ENCODE data around the gene GRIK2. TPM values are rescaled to one million over a fixed set of nuclear protein-coding genes. Genes with fewer than 3 reads are reported as not detected.

Gene GRIK2
- total RNA-seq, 1 donor from 2014 or later = 0.11 TPM

DNA sequence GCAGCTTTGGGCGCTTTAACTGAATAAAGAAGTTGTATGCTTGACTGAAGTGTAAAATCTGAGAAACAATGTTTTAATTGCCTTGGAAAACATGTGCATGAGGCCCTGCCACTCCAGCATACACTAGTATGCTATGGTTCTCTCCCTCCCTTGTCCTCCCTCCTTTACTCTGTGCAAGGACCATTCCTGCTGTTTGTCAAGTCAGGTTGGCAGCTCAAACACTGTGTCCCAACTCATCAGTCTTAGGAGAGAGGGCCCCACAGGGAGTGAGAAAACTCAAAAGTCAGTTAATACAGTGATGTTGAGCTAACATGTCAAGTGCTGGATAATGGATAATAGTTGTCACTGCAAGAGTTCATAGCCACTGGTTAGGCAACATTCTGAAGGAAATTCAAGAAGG is 543.6 kb downstream of the GRIK2 start:
- no peak overlapping the region for H3K4me3 Mint-ChIP-seq
- H3K4me1 Mint-ChIP-seq = no peaks in the 10 kb centered on the region
- ATAC-seq (ENCODE audit: low read depth) (no peak), DNase-seq (no peak)
- H3K36me3 Mint-ChIP-seq (ENCODE audit: low read depth) = no peaks in the 10 kb centered on the region
- no peaks in the 10 kb centered on the region for H3K27me3 Mint-ChIP-seq
- no peak overlapping the region for H3K27ac Mint-ChIP-seq
- POLR2A ChIA-PET = no interaction called here
- TF ChIP-seq, protein P1, sequence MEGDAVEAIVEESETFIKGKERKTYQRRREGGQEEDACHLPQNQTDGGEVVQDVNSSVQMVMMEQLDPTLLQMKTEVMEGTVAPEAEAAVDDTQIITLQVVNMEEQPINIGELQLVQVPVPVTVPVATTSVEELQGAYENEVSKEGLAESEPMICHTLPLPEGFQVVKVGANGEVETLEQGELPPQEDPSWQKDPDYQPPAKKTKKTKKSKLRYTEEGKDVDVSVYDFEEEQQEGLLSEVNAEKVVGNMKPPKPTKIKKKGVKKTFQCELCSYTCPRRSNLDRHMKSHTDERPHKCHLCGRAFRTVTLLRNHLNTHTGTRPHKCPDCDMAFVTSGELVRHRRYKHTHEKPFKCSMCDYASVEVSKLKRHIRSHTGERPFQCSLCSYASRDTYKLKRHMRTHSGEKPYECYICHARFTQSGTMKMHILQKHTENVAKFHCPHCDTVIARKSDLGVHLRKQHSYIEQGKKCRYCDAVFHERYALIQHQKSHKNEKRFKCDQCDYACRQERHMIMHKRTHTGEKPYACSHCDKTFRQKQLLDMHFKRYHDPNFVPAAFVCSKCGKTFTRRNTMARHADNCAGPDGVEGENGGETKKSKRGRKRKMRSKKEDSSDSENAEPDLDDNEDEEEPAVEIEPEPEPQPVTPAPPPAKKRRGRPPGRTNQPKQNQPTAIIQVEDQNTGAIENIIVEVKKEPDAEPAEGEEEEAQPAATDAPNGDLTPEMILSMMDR (IDR thresholded peaks at IDR 0.05) = no peak
- CTCF ChIA-PET = no interaction called here
- no peaks in the 10 kb centered on the region for H3K9me3 Mint-ChIP-seq
- intact Hi-C loops (cut with micrococcal nuclease) = no loop called here

DNA sequence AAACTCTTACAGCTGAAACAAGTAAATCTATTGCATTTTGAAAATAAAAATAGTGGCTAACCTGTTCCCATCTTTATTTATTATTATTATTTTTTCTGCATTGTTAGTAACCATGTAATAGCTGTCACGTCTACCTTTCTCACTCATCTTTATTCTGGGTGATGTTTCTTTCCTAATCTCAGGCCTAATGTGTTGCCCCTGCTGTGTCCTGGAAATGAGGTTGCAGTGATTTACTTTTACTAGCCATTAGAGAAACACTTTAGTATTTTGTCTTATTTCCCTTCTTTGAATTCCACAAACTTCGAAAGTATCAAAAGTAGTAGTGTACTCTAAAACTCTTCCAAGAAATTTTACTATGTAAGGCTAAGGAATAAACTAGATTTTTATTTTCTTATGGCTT is 546.9 kb downstream of the GRIK2 start:
- ATAC-seq (ENCODE audit: low read depth) (no peak), DNase-seq (no peak)
- intact Hi-C loops (cut with micrococcal nuclease) = no loop called here
- Mint-ChIP-seq H3K36me3 (ENCODE audit: low read depth) (no peaks in the 10 kb centered on the region), H3K27ac (no peak overlapping the region), H3K9me3 (peaks cover 2% of the 10 kb centered on the region), H3K27me3 (no peaks in the 10 kb centered on the region), H3K4me3 (no peak overlapping the region), H3K4me1 (no peaks in the 10 kb centered on the region)
- ChIA-PET CTCF (no interaction called here), POLR2A (no interaction called here)
- TF ChIP-seq, protein P1 (IDR thresholded peaks at IDR 0.05) = no peak

DNA sequence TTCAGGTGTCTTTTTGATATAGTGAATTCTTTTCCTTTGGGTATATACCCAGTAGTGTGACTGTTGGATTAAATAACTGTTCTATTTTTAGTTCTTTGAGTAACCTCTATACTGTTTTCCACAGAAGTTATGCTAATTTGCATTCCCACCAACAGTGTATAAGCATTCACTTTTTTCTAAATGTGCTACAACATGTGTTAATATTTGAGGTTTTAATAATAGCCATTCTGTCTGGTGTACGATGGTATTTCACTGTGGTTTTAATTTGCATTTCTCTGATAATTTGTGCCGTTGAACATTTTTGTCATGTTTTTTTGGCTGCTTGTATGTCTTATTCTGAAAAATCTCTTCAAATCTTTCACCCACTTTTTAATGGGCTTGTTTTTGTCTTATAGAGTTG is 563.5 kb downstream of the GRIK2 start:
- CTCF ChIA-PET = no interaction called here
- Mint-ChIP-seq H3K9me3 (peaks cover 6% of the 10 kb centered on the region), H3K27me3 (no peaks in the 10 kb centered on the region), H3K4me1 (no peaks in the 10 kb centered on the region), H3K27ac (no peak overlapping the region), H3K36me3 (ENCODE audit: low read depth) (no peaks in the 10 kb centered on the region), H3K4me3 (no peak overlapping the region)
- POLR2A ChIA-PET = no interaction called here
- DNase-seq = no peak
- intact Hi-C loops (cut with micrococcal nuclease) = no loop called here
- no peak for ATAC-seq (ENCODE audit: low read depth)
- TF ChIP-seq, protein P1 (IDR thresholded peaks at IDR 0.05) = no peak

DNA sequence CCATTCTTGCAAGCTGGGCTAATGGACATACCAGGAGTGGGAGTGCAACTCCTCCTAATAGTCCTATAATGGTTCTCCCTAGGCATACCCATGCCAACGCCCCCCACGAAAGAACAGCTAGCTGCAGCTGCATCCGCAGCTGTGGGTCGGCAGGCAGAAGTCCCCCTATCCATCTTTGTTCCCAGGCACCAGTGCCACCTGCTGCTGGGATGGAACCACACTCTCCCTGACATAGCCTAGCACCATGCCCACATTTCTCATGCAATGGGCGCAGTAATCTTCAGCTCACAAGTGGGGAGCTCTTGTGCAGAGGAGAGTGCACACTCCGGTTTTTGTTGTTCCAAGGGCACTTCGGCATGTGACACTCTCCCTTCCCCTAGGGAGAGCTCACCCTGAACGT is 567.8 kb downstream of the GRIK2 start:
- DNase-seq (no peak), ATAC-seq (ENCODE audit: low read depth) (no peak)
- H3K9me3 Mint-ChIP-seq = peaks cover 9% of the 10 kb centered on the region
- no peaks in the 10 kb centered on the region for H3K27me3 Mint-ChIP-seq
- no peak overlapping the region for H3K27ac Mint-ChIP-seq
- intact Hi-C loops (cut with micrococcal nuclease) = no loop called here
- H3K36me3 Mint-ChIP-seq (ENCODE audit: low read depth) = no peaks in the 10 kb centered on the region
- H3K4me1 Mint-ChIP-seq = no peaks in the 10 kb centered on the region
- H3K4me3 Mint-ChIP-seq = no peak overlapping the region
- TF ChIP-seq, protein P1 (IDR thresholded peaks at IDR 0.05) = no peak
- ChIA-PET CTCF (no interaction called here), POLR2A (no interaction called here)

DNA sequence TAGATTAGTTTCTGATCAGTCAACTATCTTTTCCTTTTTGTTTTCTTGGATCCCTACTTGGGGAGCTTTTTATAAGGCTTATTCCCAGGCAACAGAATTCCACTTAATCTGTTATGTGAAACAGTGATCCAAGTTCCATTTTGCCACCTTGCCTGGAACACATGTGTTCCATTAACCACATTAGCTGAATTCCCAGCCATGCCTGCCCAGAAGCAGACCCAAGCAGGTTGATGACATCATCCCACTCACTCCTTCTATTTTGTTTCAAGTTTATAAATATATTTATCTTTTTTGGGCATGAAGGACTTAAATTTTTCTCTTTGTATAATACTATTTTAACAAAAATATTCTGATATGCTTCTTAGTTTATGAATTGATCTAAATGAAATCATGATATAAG is 587.4 kb downstream of the GRIK2 start:
- Mint-ChIP-seq H3K9me3 (no peaks in the 10 kb centered on the region), H3K4me3 (no peak overlapping the region), H3K27ac (no peak overlapping the region), H3K36me3 (ENCODE audit: low read depth) (no peaks in the 10 kb centered on the region), H3K27me3 (no peaks in the 10 kb centered on the region), H3K4me1 (no peaks in the 10 kb centered on the region)
- POLR2A ChIA-PET = no interaction called here
- DNase-seq = no peak
- no peak for ATAC-seq (ENCODE audit: low read depth)
- TF ChIP-seq, protein P1 (IDR thresholded peaks at IDR 0.05) = no peak
- CTCF ChIA-PET = no interaction called here
- intact Hi-C loops (cut with micrococcal nuclease) = no loop called here
